Ascending aorta (tissue), 2 donors: ENCODE results near the gene DPAGT1. TPM values are rescaled to one million over a fixed set of nuclear protein-coding genes. Genes with fewer than 3 reads are reported as not detected.

ENCODE experiments used
- DNase-seq, 2 donors: peaks; one replicate each; pipeline ENCODE4 v3.0.0-alpha.2; 2019; ENCODE audit warnings: low spot score in 2 of 2
- H3K27ac ChIP-seq, 2 donors: fragments of 200-600 bp; sonication (generic); one replicate each; pipeline ENCODE4 v1.5.1; 2016 to 2017; ENCODE audit warnings: mild to moderate bottlenecking in 1 of 2
- H3K27me3 ChIP-seq: fragments of 200-600 bp; sonication (generic); one replicate; pipeline ENCODE4 v1.5.1; 2017
- H3K36me3 ChIP-seq, 2 donors: fragments of 200-600 bp; sonication (generic); one replicate each; pipeline ENCODE4 v1.5.1; 2016
- H3K4me1 ChIP-seq, 2 donors: fragments of 200-600 bp; sonication (generic); one replicate each; pipeline ENCODE4 v1.5.1; 2016 to 2017; ENCODE audit warnings: mild to moderate bottlenecking in 1 of 2
- H3K4me3 ChIP-seq, 2 donors: fragments of 200-600 bp; sonication (generic); one replicate each; pipeline ENCODE4 v1.5.1; 2016 to 2017; ENCODE audit warnings: mild to moderate bottlenecking in 1 of 2
- H3K9me3 ChIP-seq, 2 donors: fragments of 200-600 bp; sonication (generic); one replicate each; pipeline ENCODE4 v1.5.1; 2016
- intact Hi-C: fragments of 100-400 bp; cut with DNase I; formaldehyde crosslinking; loops from one replicate; pipeline ENCODE4 v1.15.1; 2023
- total RNA-seq: library from RNA; depleted of rRNA; stranded (reverse); fragments of >200 nt; gene quantifications from one replicate; pipeline ENCODE4 v1.1.0, GENCODE V29; 2016
- TF ChIP-seq, protein P1 (sequence below), 3 experiments: fragments of 200-600 bp in 2 of 3; fragments of 450-650 bp in 1 of 3; sonication (generic) in 2 of 3; IDR thresholded peaks; one replicate each; pipeline ENCODE4 v1.5.1; 2016 to 2019; ENCODE audit warnings: antibody characterized with exemption in 3 of 3, mild to moderate bottlenecking in 1 of 3, moderate library complexity in 1 of 3

The DPAGT1 gene
- total RNA-seq, 1 donor from 2014 or later = 61.9 TPM

DNA sequence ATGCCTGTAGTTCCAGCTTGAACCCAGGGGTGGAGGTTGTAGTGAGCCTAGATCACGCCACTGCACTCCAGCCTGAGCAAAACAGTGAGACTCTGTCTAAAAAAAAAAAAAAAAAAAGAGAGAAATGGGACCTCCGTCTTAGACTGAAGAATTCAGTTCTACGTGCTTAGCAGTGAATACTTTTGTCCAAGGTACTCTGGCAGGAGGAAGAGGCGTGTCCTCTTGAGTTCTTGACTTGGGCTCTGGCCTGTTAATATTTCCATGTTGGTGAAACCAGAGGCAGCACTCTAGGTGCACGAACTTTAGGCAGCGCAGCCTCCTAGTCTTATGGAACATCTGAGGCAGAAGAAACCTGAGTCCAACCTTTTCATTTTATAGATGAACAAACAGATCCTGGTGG is 14.5 kb downstream of the DPAGT1 start:
- DNase-seq = no peak
- intact Hi-C loops = loop anchor here (10.0 kb wide), 1 partner anchor 512 kb away; the partner anchor contains the start of gene ARCN1
- Histone ChIP-seq H3K27ac (no peak overlapping the region), H3K4me1 (peaks cover 3 to 13% of the 10 kb centered on the region in 2 donors), H3K27me3 (no peaks in the 10 kb centered on the region), H3K4me3 (no peak overlapping the region), H3K36me3 (peaks cover 0 to 6% of the 10 kb centered on the region in 2 donors), H3K9me3 (no peaks in the 10 kb centered on the region)
- TF ChIP-seq, protein P1, sequence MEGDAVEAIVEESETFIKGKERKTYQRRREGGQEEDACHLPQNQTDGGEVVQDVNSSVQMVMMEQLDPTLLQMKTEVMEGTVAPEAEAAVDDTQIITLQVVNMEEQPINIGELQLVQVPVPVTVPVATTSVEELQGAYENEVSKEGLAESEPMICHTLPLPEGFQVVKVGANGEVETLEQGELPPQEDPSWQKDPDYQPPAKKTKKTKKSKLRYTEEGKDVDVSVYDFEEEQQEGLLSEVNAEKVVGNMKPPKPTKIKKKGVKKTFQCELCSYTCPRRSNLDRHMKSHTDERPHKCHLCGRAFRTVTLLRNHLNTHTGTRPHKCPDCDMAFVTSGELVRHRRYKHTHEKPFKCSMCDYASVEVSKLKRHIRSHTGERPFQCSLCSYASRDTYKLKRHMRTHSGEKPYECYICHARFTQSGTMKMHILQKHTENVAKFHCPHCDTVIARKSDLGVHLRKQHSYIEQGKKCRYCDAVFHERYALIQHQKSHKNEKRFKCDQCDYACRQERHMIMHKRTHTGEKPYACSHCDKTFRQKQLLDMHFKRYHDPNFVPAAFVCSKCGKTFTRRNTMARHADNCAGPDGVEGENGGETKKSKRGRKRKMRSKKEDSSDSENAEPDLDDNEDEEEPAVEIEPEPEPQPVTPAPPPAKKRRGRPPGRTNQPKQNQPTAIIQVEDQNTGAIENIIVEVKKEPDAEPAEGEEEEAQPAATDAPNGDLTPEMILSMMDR (IDR thresholded peaks at IDR 0.05) = no peak

DNA sequence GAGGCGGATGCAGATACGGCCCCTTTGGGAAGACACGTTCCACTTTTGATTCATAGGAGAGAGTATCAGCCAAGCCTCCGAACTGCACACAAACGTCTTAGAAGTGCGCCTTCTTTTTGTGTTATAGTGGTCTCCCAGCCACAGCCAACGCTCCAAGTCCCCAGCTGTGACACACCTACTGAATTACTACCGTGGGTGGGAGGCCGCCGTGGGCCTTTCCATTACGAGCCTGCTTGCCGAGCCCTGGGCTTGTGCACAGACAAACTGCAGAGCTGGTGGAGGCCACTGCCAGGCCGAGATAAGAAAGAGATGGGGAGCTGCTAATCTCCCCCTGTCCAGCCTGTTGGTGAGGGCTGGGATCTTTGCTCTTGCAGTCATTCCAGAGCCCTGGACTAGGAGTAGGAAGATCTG is 16.2 kb downstream of the DPAGT1 start:
- Histone ChIP-seq H3K4me1 (peaks cover 3 to 11% of the 10 kb centered on the region in 2 donors), H3K4me3 (peak overlapping the region; percentile 77 to 92), H3K9me3 (no peaks in the 10 kb centered on the region), H3K27ac (peak overlapping the region; percentile 85 to 90), H3K27me3 (no peaks in the 10 kb centered on the region), H3K36me3 (peaks cover 11 to 22% of the 10 kb centered on the region in 2 donors)
- TF ChIP-seq, protein P1 (IDR thresholded peaks at IDR 0.05) = no peak
- no peak for DNase-seq
- intact Hi-C loops = loop anchor here (1.0 to 10.0 kb wide), 4 partner anchors 17 to 511 kb away; partner anchors contain the start of genes ARCN1, HINFP and HYOU1

DNA sequence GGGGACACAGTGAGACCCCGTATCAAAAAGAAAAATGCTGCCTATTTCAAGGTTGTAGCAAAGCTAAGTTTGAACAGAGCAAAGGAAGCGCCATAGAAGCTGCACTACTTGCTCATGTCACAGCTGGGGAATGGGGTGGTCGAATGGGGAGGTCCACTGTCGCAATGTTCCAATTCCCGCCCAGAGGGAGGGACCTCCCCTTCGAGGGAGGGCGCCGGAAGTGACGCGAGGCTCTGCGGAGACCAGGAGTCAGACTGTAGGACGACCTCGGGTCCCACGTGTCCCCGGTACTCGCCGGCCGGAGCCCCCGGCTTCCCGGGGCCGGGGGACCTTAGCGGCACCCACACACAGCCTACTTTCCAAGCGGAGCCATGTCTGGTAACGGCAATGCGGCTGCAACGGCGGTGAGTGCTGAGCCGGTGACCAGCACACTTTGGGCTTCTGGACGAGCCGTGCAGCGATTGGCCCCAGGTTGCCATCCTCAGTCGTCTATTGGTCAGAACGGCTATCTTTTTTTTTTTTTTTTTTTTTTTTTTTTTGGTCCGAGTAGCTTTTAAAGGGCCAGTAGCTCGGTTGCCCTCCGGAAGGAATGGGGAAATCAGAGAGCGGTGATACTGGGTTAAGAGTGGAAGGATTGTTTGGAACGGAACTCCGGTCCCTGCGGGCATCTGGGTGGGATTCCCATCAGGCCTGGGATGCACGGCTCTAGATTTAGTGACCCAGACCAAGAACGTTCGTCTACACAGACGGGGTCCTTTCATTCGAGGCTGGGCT is 16.8 kb downstream of the DPAGT1 start, which contains the start of gene HMBS:
TSS of gene HMBS (plus strand) at position 219 of the 774 bp plus-strand sequence. CDS start at position 372, 153 bp downstream.
- H3K27ac ChIP-seq = peak within 1 kb of the TSS; percentile 85 to 90
- intact Hi-C loops = loop anchor here (1.0 to 10.0 kb wide), 6 partner anchors 10 to 510 kb away; partner anchors contain the start of genes ARCN1, HINFP, HYOU1 and VPS11
- peak within 1 kb of the TSS; percentile 77 to 92 for H3K4me3 ChIP-seq
- TF ChIP-seq, protein P1 (IDR thresholded peaks at IDR 0.05) = no peak
- H3K27me3 ChIP-seq = no peaks in the 10 kb centered on the region
- peak; percentile 80 to 98 for DNase-seq
- no peaks in the 10 kb centered on the region for H3K9me3 ChIP-seq
- H3K4me1 ChIP-seq = peaks cover 3 to 11% of the 10 kb centered on the region in 2 donors
- H3K36me3 ChIP-seq = peaks cover 17 to 28% of the 10 kb centered on the region in 2 donors

DNA sequence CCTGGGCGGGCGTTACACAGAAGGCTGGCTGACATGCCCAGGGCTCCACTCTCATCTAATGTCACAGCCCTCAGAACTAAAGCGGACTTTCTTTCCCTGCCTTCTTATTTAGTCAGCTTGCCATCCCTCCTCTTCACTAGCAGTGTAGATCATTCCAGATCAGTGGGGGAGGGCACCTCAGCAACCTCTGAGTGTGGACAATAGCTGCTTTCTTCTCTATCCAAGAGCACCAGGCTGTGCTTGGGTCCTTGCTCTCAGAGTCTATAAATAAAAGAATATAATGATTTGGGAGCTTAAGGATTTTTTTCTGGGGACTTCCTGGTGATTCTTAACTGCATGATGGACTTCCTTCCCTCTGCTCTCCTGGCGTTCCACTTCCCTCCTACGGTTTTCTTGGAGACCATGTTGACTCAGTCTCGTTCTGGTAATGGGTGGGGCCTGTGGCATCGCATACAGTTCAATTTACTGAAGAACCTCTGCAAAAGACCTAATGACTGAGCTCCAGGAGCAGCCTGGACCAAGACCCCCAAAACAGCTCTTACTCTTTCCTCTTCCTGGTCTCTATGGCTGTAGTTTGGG is 19.9 kb downstream of the DPAGT1 start:
- H3K9me3 ChIP-seq = no peaks in the 10 kb centered on the region
- no peaks in the 10 kb centered on the region for H3K27me3 ChIP-seq
- intact Hi-C loops = loop anchor here (10.0 kb wide), 1 partner anchor 507 kb away; the partner anchor contains the start of gene ARCN1
- no peak overlapping the region for H3K4me3 ChIP-seq
- no peak for DNase-seq
- TF ChIP-seq, protein P1 (IDR thresholded peaks at IDR 0.05) = no peak
- H3K27ac ChIP-seq = no peak overlapping the region
- H3K36me3 ChIP-seq = peaks cover 47 to 59% of the 10 kb centered on the region in 2 donors
- peaks cover 3 to 11% of the 10 kb centered on the region in 2 donors for H3K4me1 ChIP-seq

DNA sequence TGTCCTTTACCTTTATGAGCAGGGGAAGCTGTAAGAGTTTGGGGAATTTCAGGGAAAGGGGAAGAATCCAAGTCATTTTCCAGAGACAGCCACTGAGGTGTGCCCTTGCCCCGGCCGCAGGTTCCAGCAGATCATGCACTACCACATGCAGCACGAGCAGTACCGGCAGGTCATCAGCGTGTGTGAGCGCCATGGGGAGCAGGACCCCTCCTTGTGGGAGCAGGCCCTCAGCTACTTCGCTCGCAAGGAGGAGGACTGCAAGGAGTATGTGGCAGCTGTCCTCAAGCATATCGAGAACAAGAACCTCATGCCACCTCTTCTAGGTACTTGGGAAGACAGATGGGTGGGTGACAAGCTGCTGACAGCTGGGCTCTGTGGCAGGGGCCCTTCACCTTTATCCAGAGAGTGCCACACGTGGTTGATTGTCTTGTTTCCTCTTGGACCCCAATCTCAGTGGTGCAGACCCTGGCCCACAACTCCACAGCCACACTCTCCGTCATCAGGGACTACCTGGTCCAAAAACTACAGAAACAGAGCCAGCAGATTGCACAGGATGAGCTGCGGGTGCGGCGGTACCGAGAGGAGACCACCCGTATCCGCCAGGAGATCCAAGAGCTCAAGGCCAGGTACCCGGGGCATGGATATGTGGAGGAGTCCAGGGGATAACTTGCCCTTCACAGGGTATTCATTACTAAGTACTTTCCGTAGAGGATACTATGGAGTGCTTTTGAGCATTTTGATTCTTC is 22.8 kb downstream of the DPAGT1 start:
- Histone ChIP-seq H3K4me3 (no peak overlapping the region), H3K27ac (no peak overlapping the region), H3K36me3 (peaks cover 73 to 87% of the 10 kb centered on the region in 2 donors), H3K9me3 (no peaks in the 10 kb centered on the region), H3K4me1 (no peaks in the 10 kb centered on the region), H3K27me3 (no peaks in the 10 kb centered on the region)
- intact Hi-C loops = no loop called here
- TF ChIP-seq, protein P1 (IDR thresholded peaks at IDR 0.05) = no peak
- no peak for DNase-seq
